Activated CD8-positive, alpha-beta memory T cell treated with anti-CD3 and anti-CD28 coated beads, Interleukin-2, amount 50 U/mL, for 4 hours (primary cell): ENCODE data around the gene PDSS2.
"Not testable (repeated sequence)": the region's sequence is repeated elsewhere in the genome, so short reads cannot be mapped to it uniquely, and the experiment has no call there.

Experiments used
- DNase-seq: peaks from one replicate; pipeline ENCODE4 v3.0.0-alpha.2; 2020

PDSS2 gene

GRCh38 chr6:107315114-107315513 lies 144.2 kb downstream of the PDSS2 start:
- no peak for DNase-seq

DNA sequence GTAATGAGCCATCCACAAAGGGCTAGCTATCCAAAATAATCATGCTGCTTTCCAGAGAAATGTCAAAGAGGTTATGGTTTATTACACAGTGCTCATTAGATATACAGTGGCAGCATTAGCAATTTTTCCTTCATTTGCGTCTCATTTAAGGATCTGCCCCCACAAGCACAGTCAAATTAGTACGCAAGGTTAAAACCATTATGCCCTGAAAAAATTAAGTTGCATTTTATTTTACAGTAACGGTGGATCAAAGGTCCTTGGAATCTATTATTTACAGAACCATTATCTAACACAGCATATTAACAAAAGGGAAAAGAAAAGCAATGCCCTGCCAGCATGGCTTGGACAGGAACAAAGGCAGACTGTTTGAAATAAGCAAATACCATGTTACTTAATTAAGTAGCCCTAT lies 144.8 kb downstream of the PDSS2 start:
- DNase-seq = no peak

DNA sequence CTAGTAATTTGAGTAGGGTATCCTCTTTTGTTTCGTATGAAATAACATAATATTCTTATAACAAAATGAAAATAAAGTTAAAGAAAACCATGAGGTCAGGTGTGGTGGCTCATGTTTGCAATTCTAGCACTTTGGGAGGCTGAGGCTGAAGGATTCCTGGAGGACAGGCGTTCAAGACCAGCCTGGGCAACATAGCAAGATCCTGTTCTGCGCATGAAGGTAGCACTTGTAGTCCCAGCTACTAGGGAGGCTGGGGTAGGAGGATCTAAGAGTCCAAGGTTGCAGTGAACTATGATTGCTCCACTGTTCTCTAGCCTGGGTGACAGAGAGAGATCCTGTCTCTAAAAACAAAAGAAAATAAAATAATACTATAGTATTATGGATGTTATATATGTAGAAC lies 145.6 kb downstream of the PDSS2 start:
- DNase-seq = no peak

- DNase-seq = no peak
Measured at GRCh38 chr6:107310362-107310761, 149.0 kb downstream of the PDSS2 start.

GRCh38 chr6:107308677-107309076 lies 150.7 kb downstream of the PDSS2 start:
- no peak for DNase-seq

GRCh38 chr6:107305994-107306393 lies 153.4 kb downstream of the PDSS2 start:
- DNase-seq = not testable (repeated sequence)

DNA sequence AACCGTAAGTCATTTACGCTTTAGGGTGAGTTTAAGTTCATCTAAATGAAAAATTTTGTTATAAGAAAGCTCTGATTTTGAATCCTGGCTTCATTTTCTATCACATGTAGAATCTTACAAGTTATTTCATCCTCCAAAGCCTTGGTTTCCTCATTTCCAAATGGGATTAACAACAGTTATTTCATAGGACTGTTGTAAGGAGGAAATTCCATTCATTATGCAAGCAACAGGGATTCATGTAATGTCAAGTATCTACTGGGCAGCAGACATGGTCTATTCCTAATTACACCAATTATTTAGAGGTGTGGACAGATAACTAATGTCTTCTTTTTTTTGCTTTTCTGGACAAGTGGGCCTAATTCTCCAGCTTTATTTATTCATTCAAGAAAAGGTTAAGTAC lies 154.0 kb downstream of the PDSS2 start:
- DNase-seq = no peak

GRCh38 chr6:107304421-107305025 lies 154.8 kb downstream of the PDSS2 start:
- DNase-seq = no peak

GRCh38 chr6:107293350-107293749 lies 166.0 kb downstream of the PDSS2 start:
- DNase-seq = no peak

DNA sequence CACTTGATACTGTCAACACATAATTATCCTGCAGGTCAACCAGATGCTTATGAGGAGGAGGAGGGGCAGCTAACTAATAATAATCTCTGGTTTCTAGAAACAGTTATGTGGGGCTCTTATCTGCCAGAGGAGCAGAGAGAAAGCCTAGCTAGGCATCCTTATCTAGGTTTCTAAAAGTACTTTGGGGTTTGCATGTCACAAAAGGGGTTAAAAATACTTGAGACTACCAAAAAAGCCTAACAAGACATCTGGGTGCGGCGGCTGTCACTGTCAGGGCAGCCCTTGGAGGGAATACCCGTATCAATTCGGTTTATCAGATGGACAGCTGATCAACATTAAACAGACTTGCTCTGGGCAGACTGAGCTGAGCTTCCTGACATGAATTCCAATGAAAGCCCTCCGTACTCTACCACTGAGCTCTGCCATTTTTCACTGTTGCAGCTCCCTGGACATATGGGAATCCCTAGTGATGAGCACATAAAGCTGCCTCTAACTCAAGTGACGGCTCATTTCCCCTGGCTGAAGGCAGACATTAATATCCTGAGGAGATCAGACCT lies 166.6 kb downstream of the PDSS2 start:
- DNase-seq = no peak

DNA sequence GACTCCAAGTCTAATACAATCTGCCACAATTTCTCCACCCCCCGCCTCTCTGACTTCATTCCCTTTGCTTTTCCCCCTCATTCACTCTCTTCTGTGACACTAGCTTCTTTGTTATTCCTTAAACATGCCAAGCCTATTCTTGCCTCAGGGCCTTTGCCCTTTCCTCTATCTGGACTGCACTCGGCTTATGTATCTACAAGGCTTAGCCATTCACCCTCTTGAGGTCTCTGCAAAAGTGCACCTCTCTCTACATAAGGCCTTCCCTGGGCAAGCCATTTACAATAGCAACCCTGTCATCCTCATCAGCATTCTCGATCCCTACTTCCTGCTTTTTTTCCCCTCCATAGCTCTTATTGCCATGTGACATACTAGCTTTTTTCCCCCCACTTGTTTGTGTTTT lies 168.9 kb downstream of the PDSS2 start:
- no peak for DNase-seq

DNA sequence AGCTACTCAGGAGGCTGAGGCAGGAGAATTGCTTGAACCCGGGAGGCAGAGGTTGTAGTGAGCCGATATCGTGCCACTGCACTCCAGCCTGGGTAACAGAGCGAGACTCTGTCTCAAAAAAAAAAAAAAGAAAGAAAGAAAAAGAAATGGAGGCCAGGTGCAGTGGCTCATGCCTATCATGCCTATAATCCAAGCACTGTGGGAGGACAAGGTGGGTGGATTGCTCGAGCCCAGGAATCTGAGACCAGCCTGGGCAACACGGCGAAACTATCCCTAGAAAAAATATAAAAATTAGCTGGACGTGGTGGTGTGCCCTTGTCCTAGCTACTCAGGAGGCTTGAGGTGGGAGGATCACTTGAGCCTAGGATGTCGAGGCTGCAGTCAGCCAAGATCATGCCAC lies 170.1 kb downstream of the PDSS2 start:
- not testable (repeated sequence) for DNase-seq

DNA sequence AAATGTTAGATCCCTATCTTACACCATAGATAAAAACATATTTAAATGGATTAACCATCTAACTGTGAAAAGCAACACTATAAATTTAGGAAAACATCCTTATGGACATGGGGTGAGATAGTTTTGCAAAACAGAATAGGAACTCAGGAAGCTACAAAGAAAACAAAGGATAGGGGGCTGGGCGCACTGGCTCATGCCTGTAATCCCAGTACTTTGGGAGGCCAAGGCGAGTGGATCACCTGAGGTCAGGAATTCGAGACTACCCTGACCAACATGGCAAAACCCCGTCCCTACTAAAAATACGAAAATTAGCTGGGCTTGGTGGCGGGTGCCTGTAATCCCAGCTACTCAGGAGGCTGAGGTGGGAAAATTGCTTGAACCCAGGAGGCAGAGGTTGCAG lies 173.7 kb downstream of the PDSS2 start:
- DNase-seq = not testable (repeated sequence)

- DNase-seq = no peak
Measured at GRCh38 chr6:107284805-107285204, 174.6 kb downstream of the PDSS2 start.

DNA sequence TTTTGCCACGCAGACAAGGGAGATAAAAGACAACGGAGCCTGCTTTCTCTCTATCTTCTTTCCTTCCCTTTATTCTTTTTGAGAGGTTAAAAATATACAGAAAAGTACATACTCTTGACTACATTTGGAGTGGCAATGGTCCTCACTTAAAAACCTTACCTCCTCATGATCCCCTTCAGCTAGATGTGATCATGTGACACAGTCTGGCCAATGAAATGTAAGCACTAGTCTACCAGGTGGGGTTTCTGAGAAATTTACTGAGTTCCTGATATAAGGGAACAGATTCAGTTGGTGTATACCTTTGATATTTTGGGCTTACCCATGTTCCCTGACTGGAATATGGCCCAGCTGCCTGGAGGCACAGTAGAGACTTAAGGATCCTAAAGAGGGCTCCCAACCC lies 178.6 kb downstream of the PDSS2 start:
- no peak for DNase-seq

DNA sequence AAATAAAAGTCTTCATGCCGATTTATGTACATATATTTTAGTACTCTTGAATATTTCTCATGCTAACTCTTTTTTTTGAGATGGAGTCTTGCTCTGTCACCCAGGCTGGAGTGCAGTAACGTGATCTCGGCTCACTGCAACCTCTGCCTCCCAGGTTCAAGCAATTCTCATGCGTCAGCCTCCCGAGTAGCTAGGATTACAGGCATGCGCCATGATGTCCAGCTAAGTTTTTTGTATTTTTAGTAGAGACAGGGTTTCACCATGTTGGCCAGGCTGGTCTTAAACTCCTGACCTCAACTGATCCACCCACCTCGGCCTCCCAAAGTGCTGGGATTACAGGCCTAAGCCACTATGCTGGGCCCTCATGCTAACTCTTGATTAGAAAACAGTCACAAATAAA lies 179.4 kb downstream of the PDSS2 start:
- not testable (repeated sequence) for DNase-seq

GRCh38 chr6:107275330-107275865 lies 184.0 kb downstream of the PDSS2 start:
- DNase-seq = no peak

DNA sequence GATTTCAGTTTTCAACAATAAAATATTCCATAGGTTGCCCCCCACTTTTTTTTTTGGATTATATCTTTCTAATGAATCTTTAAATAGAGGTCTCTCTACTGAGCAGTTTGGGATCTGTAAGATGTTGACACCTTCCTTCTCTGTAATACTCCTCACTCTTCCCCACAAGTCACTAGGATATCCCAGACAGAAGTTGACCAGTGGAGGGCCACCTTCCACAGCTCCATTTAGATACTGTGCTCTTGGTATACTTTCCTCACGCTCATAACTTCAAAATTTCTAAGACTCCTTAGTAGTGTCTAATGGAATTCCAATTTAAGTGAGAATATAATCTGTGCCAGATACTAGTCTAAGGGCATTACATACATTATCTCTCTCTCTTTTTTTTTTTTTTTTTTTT lies 185.1 kb downstream of the PDSS2 start:
- DNase-seq = no peak

DNA sequence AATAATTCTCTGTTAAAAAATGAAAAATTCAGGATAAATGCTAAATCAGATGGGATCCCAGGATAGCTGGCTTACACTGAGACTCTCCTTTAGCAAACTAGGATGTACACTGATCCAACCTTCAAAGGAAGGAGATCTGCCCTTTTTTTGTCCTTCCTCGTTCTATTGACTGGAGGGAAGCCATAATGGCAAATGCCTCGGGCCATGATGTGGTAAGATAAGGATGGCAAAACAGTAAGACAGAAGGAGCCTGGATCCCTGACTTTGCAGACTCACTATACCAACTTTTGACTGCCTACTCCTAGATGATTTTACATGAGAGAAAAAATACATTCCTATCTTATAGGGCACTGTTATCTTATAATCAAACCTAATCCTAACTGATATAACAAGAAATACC lies 187.1 kb downstream of the PDSS2 start:
- no peak for DNase-seq

DNA sequence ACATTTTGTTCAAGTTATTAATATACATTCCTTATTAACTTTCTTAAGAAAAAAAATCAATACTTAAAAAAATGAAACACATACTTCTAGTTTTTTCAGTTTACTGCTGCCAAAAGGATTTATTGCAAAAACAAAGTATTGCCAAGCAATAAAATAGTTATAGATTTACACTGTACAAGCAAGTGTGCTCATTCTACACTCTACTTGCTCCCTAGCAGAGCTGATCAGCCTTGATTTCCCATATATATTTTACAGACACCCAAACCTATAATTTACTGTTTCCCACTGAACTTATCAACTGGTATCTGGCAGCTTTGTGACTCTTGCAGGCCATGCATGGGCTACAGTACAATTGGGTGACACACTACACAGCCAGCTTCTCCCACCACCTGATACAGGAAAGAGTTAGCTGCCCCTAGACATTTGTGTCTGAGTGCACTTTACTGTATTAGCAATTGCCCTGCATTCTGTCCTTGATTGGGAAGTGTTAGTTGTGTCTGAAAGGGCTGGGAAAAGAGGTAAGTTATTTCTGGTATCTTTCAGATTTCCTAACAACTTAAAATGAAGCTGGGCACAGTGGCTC lies 188.1 kb downstream of the PDSS2 start:
- no peak for DNase-seq

- no peak for DNase-seq
Measured at GRCh38 chr6:107267634-107268033, 191.7 kb downstream of the PDSS2 start.

- DNase-seq = no peak
Measured at GRCh38 chr6:107267006-107267405, 192.4 kb downstream of the PDSS2 start.

GRCh38 chr6:107266563-107266962 lies 192.8 kb downstream of the PDSS2 start:
- no peak for DNase-seq

DNA sequence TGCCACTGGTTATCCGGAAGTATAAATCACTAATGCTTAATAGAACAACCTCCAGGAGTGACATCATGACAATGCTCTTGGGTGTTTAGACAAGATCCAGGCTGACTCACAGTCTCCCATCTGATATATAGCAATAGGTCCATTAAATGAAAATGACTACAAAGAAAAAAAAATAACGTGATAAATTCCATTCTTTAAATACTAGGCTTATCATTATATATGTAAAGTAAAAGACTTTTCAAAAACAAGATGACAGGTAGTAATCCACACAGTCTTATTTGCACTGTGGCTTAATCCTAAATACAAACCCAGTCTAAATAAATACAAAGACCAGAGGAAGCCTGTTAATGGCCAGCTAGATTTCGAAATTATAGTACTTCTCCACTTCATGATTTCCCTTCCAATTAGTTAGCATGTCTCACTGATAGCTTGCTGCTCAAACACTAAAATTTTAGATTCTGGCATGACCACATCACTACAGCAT lies 195.0 kb downstream of the PDSS2 start:
- DNase-seq = no peak
